Measurements from ENCODE around the gene CD9.
A peak's percentile ranks its signal among the peaks of the same experiment; 100 is the strongest.
"Not testable (repeated sequence)": the region's sequence is repeated elsewhere in the genome, so short reads cannot be mapped to it uniquely, and the experiment has no call there.

CD9 gene

DNA sequence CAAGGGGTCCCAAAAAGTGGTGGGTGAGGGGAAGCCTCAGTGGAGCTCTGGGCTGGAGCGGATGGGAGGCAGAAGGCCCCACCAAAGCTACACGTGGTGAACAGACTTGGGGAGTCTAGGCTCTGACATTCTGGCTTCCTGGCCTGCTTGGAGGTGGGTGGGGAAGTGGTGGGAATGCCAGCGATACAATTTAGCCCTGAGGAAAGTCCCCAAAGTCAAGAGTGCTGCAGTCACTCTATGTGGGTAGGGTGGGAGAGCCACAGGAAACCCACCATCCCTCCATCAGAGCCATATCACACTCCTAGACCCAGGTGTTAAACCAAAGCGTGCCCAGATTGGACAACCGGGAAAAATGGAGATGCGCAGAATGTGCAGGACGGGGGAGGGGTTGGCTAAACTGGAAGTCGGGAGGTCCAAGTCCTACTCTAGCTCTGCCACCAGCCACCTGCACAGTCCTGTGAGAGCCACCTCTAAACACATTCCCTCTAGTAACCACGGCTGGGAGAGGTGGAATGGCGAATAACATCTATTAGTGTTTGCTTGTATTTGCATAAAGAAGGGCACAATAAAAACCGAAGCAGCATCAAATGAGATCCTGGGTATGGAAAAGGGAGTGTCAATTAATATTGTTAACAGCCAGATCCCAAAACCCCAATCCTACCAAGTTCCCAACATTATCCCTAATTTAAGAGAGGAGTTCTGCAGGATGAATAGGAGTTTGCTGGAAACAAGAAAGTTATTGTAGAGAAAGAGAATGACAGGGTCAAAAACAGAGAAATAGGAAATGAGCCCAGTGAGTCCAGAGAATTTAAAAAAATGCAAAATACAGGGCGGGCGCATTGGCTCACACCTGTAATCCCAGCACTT, 14.0 kb upstream of the CD9 start:
- TF ChIP-seq GATA1 (IDR thresholded peaks at IDR 0.05; ENCODE audit: low read depth, low read length): no peak
- TF ChIP-seq POLR2A (IDR thresholded peaks at IDR 0.05; ENCODE audit: low read length): no peak
- no peak for DNase-seq

DNA sequence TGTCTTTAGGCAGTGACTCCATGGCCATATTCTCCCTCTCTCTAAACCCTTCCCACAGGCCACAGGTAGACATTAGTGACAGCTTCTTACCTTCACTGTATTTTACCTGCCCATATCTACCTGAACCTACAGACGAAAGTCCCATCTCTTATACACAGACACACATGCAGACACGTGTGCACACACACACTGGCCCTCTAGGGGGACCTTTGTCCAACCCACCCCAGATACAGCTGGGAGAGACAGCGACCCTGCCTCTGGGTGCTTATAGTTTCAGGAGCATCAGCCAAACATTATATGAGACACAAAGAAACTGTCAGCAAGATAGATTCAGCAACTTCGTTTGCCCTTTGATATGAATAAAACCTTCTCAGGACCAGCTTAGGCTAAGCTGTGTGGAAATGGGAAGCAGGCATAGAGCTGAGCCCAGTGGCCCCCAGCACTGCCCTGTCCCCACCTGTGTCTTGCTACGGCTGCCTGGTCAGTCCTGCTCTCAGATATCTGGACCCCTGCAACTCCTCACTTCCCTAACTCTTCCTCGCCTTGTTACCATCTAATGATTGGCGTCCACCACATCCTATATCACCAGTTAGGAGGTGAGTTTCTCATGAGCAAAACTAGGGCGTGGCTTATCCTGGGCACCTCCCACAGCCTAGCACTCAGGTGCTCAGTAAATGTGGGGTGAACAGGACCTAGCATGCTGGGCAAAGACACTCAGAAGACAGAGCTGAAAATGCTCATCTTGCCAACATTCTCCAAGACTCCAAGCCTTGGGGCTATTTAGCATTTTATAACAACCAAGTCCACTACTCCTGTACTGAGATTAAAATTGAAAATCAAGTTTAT, 12.0 kb upstream of the CD9 start:
- TF ChIP-seq GATA1 (IDR thresholded peaks at IDR 0.05; ENCODE audit: low read depth, low read length) (no peak), POLR2A (IDR thresholded peaks at IDR 0.05; ENCODE audit: low read length) (no peak)
- DNase-seq: no peak

DNA sequence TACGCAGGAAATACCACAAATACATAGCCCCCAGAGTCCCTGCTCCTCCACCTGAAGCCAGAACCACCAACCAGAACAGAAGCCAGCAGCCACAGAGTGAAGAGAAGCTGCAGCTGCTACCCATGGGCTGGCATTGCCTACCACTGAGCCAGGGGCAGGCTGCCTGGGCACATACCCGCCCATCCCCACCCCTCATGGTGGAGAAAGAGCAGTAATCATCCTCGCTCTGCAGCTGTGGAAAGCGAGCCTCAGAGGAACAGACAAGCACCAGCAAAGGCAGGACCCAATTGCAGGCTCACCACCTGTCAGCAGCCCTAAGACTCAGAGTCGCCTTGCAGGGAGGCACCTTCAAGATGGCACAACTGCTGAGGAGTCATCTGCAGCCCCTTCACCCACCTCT, 11.2 kb upstream of the CD9 start:
- DNase-seq: no peak
- TF ChIP-seq GATA1 (IDR thresholded peaks at IDR 0.05; ENCODE audit: low read depth, low read length) (no peak), POLR2A (IDR thresholded peaks at IDR 0.05; ENCODE audit: low read length) (no peak)

DNA sequence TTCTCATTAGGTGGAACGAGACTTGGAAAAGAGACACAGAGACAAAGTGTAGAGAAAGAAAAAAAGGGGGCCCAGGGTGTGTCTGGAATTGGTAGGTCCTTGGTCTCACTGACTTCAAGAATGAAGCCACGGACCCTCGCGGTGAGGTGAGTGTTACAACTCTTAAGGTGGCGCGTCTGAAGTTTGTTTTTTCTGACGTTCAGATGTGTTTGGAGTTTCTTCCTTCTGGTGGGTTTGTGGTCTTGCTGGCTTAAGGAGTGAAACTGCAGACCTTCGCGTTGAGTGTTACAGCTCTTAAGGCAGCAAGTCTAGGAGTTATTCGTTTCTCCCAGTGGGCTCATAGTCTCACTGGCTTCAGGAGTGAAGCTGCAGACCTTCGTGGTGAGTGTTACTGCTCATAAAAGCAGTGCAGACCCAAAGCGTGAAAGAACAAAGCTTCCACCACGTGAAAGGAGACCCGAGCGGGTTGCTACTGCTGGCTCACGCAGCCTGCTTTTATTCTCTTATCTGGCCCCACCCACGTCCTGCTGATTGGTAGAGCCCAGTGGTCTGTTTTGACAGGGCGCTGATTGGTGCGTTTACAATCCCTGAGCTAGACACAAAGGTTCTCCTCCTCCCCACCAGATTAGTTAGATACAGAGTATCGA, 10.1 kb upstream of the CD9 start:
- not testable (repeated sequence) for DNase-seq

DNA sequence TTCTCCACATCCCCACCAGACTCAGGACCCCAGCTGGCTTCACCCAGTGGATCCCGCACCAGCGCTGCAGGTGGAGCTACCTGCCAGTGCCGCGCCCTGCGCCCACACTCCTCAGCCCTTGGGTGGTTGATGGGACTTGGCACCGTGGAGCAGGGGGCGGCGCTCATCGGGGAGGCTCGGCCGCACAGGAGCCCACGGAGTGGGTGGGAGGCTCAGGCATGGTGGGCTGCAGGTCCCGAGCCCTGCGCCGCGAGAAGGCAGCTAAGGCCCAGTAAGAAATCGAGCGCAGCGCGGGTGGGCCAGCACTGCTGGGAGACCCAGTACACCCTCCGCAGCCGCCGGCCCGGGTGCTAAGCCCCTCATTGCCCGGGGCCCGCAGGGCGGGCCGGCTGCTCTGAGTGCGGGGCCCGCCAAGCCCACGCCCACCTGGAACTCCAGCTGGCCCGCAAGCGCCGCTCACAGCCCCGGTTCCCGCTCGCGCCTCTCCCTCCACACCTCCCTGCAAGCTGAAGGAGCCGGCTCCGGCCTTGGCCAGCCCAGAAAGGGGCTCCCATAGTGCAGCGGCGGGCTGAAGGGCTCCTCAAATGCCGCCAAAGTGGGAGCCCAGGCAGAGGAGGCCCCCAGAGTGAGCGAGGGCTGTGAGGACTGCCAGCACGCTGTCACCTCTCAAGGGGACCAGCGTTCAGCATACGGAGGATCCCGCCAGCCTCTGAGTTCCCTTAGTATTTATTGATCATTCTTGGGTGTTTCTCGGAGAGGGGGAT, 9.3 kb upstream of the CD9 start:
- not testable (repeated sequence) for DNase-seq

DNA sequence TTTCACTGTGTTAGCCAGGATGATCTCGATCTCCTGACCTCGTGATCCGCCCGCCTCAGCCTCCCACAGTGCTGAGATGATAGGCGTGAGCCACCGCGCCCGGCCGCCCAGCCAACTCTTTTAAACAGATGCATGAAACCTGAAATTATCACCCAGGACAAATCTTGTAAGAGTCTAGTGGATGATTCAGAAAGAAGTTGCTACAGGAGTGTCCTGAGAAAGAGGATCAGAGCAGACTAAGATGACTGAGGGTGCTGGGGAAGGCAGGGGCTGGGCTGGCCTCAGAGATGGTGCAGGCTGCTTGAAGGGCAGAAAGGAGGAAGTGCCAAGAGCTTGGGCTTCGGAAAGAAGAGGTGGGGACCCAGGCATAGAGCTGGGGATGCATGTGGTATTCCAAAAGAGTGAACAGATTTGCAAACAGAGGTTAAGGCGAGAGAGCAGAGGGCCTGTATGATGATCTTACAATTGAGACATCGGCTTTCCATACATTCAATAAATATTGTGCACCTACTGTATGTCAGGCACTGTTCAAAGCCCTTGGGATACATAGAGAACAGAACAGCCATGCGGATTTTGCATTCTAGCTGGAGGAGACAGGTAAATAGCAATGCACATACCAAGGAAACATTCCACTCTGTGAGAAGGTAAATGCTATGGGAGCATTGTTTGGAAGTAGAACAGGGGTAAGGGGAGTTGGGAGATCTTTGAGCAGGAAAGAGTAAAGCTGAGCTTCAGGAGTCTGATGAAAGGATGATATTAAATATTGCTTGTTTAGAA, 7.4 kb upstream of the CD9 start:
- no peak for TF ChIP-seq GATA1 (IDR thresholded peaks at IDR 0.05; ENCODE audit: low read depth, low read length)

DNA sequence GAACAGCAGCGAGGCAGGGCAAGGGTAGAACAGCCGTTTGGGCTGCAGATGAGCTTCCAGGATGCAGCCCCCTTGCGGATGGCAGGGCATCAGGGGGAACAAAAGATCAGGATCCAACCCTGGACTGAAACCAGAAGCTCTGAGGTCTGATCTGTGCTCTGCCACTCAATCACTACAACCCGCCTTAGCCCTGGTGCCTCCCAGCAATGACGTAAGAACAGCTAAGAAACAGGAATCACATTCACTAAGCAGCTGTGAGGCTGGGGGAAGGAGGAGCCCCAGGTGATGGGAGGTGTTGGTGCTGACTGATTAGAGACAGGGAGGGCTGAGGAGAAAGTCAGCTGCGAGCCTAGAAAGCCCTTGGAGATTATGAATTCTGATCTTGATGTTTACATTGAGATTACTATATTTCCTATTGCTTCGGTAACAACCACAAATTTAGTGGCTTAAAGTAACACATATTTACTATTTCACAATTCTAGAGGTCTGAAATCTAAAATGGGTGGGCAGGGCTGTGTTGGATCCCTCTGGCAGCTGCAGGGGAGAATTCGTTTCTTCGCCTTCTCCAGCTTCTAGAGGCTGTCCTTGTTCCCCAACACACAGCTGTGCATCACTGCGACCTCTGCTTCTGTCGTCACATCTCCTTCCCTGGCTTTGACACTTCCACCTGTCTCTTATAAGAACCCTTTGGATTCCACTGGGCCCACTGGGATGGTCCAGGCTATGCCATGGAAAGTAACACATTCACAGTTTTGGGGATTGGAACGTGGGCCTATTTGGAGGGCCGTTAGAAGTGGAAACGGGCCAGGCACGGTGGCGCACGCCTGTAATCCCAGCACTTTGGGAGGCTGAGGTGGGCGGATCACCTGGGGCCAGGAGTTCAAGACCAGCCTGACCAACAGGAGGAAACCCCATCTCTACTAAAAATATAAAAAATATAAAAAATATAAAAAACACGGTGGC, 6.1 kb upstream of the CD9 start:
- no peak for DNase-seq
- TF ChIP-seq POLR2A (IDR thresholded peaks at IDR 0.05; ENCODE audit: low read length) (no peak), GATA1 (IDR thresholded peaks at IDR 0.05; ENCODE audit: low read depth, low read length) (no peak)

More for the DNA sequence above, 7.4 kb upstream of the CD9 start:
- DNase-seq: no peak

DNA sequence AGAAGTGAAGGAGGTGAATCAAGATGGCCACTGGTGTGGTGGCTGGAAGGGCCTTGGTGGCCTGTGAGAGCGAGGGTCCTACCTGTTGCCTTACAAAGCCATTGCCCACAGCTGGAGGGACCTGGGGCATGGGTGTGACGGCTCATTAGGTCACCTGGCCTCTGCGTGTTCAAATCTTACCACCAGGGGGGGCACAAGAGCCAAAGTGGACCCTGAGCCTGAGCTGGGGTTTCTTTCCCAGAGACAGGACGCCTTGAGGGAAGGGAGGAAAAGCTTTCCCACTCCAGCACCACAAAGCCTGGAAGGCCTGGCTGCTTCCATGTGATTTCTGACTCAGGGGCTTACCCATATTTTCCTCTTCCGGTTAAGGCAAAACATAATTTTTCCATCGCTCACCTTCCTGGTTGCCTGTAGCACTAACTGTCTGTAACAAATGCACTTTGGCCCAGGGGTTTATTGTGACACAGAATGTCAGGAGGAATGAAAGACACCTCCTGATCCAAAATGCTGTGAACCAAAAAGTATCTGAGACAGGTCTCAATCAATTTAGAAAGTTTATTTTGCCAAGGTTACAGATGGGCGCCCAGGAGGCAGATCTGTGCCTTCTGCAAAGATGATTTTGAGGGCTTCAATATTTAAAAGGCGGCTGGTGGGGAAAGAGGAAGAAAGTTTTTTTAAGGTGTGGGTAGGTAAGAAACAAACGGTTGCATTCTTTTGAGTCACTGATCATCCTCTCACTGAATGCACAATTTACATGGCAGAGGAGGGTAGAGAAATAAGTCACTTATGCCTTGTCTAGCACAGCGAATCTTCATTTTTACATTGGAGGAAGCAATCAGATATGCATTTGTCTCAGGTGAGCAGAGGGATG, 4.3 kb upstream of the CD9 start:
- peak; percentile 46 to 78 for DNase-seq
- TF ChIP-seq POLR2A (IDR thresholded peaks at IDR 0.05; ENCODE audit: low read length) (no peak), GATA1 (IDR thresholded peaks at IDR 0.05; ENCODE audit: low read depth, low read length) (no peak)

DNA sequence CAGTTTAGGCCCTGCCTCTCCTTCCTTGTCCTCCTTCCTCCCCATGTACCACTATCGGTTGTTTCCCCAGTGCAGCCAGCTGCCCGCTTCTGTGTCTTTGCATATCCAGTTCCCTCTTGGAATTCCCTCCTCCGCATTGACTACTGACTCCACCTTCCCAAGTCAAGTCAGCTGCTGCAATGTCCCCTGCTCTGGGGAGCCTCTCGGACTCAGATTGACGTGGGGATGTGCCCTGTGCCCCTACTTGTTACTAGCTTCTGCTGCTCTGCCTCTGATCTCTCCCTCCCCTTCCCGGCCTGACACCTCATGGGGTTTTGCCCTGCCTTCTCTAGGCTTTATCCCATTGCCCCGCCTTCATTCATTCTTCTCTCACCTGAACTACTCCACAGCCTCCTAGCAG, 2.1 kb upstream of the CD9 start:
- no peak for DNase-seq
- TF ChIP-seq POLR2A (IDR thresholded peaks at IDR 0.05; ENCODE audit: low read length) (no peak), GATA1 (IDR thresholded peaks at IDR 0.05; ENCODE audit: low read depth, low read length) (no peak)

DNA sequence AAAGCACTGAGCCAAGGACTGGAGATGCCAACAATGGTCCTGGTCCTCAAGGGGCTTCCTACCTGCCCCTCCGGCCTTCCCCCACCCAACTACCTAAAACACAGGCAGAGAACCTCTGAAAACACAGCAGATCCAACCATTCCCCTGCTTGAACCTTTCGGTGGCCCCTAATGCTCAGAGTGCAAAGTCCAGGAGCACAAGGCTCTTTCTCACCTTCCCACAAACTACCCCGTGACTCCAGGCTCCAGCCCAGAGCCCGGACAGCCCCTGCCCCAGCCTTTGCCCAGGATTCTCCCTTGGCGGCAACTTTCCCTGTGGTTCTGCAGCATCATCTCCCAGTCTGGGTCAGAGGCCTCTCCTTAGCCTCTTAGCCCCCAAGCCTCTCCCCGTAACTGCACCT, 1.6 kb upstream of the CD9 start:
- DNase-seq: no peak
- no peak for TF ChIP-seq POLR2A (IDR thresholded peaks at IDR 0.05; ENCODE audit: low read length)
- TF ChIP-seq GATA1 (IDR thresholded peaks at IDR 0.05; ENCODE audit: low read depth, low read length): no peak

DNA sequence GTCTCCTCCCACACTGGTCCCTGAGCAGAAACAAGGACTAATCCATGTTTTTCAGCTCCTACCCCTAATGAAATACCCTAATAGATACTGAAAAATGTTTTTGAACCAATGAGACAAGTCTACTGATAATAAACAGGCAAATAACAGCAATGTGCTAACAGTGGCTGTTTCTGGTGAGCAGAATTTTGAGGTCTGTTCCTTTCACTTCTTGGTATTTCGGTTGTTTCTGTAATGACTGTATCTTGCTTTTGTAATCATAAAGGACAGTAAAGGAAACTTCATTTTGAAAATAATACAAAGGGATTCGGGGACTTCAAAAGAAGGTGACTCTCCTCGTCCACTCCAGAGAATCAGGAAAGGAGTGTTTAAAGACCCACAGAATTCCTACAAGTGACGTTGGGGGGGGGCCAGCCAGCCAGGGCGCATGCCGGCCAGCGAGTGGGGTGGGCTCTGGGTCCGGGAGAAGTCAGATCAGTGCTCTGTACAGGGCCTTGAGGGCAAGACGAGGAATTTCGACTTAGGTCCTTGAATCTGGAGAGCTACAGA, 1.1 kb upstream of the CD9 start:
- DNase-seq: no peak
- no peak for TF ChIP-seq GATA1 (IDR thresholded peaks at IDR 0.05; ENCODE audit: low read depth, low read length)
- TF ChIP-seq POLR2A (IDR thresholded peaks at IDR 0.05; ENCODE audit: low read length): no peak

Data from erythroblast (primary cell).